Cardiac septum (tissue), 1 donor: ENCODE measurements around the gene TTC9B. TPM values are rescaled to one million over a fixed set of nuclear protein-coding genes. Genes with fewer than 3 reads are reported as not detected.

Source experiments
- DNase-seq: peaks from one replicate; pipeline ENCODE4 v3.0.0-alpha.2; 2020; ENCODE audit warnings: low spot score
- intact Hi-C: fragments of 100-400 bp; cut with DNase I; formaldehyde crosslinking; loops from one replicate; pipeline ENCODE4 v1.14.0; 2022
- total RNA-seq: library from RNA; stranded (reverse); fragmentation: NEBNext Ultra II Directional; extraction: Animal tissue kit (Norgen Biotek cat#: 25700); gene quantifications from one replicate; pipeline ENCODE4 v1.2.1, GENCODE V29; 2021
- donor health status: DM: no; HTN: no; CAD: no.

The TTC9B gene
- total RNA-seq, 1 donor from 2014 or later, result not detected

GRCh38 chr19:40235238-40236025, 17.2 kb upstream of the TTC9B start:
- no peak for DNase-seq
- intact Hi-C loops, result no loop called here

GRCh38 chr19:40234429-40235237, 16.4 kb upstream of the TTC9B start:
- intact Hi-C loops, result no loop called here

GRCh38 chr19:40233811-40234389, 15.7 kb upstream of the TTC9B start:
- no peak for DNase-seq
- intact Hi-C loops, result no loop called here

More at GRCh38 chr19:40234429-40235237, 16.4 kb upstream of the TTC9B start:
- DNase-seq, result no peak

GRCh38 chr19:40232949-40233810, 15.0 kb upstream of the TTC9B start:
- no peak for DNase-seq

GRCh38 chr19:40232479-40232878, 14.3 kb upstream of the TTC9B start:
- DNase-seq, result no peak
- intact Hi-C loops, result no loop called here

More at GRCh38 chr19:40232949-40233810, 15.0 kb upstream of the TTC9B start:
- intact Hi-C loops, result no loop called here

- intact Hi-C loops, result no loop called here
- no peak for DNase-seq
Measured at GRCh38 chr19:40231544-40232424, 13.6 kb upstream of the TTC9B start.

- intact Hi-C loops, result no loop called here
Measured at GRCh38 chr19:40231057-40231456, 12.9 kb upstream of the TTC9B start.

GRCh38 chr19:40229926-40230417, 11.8 kb upstream of the TTC9B start:
- no peak for DNase-seq
- intact Hi-C loops, result no loop called here

More at GRCh38 chr19:40231057-40231456, 12.9 kb upstream of the TTC9B start:
- no peak for DNase-seq

- no peak for DNase-seq
- intact Hi-C loops, result no loop called here
Measured at GRCh38 chr19:40229484-40229883, 11.3 kb upstream of the TTC9B start.

- intact Hi-C loops, result no loop called here
- DNase-seq, result no peak
Measured at GRCh38 chr19:40228863-40229262, 10.7 kb upstream of the TTC9B start.

- no peak for DNase-seq
- intact Hi-C loops, result no loop called here
Measured at GRCh38 chr19:40228346-40228745, 10.2 kb upstream of the TTC9B start.

GRCh38 chr19:40225440-40226305, 7.5 kb upstream of the TTC9B start:
- intact Hi-C loops, result no loop called here
- no peak for DNase-seq

- intact Hi-C loops, result loop anchor here (5.0 kb wide), 1 partner anchor 58 kb away; no protein-coding TSS in a partner anchor
- DNase-seq, result no peak
Measured at GRCh38 chr19:40224342-40225150, 6.4 kb upstream of the TTC9B start.

- intact Hi-C loops, result loop anchor here (5.0 kb wide), 1 partner anchor 59 kb away; no protein-coding TSS in a partner anchor
Measured at GRCh38 chr19:40223135-40223822, 5.1 kb upstream of the TTC9B start.

GRCh38 chr19:40221858-40222619, 3.9 kb upstream of the TTC9B start:
- peak; percentile 83 for DNase-seq
- intact Hi-C loops, result loop anchor here (2.0 to 5.0 kb wide), 2 partner anchors 60 to 83 kb away; no protein-coding TSS in a partner anchor

More at GRCh38 chr19:40223135-40223822, 5.1 kb upstream of the TTC9B start:
- DNase-seq, result no peak
